Upper lobe of right lung (tissue), 1 donor: ENCODE results near the gene NEO1. TPM values are rescaled to one million over a fixed set of nuclear protein-coding genes. Genes with fewer than 3 reads are reported as not detected.

Experiments used
- ATAC-seq: fragments of 200-7000 bp; cut with Tn5 transposase; one replicate; pipeline ENCODE4 v1.9.1; 2020; ENCODE audit warnings: mild to moderate bottlenecking, moderate library complexity
- DNase-seq: peaks from one replicate; pipeline ENCODE4 v3.0.0-alpha.2; 2020
- H3K27ac ChIP-seq: fragments of 200-600 bp; one replicate; pipeline ENCODE4 v1.8.0; 2022
- H3K27me3 ChIP-seq: fragments of 200-600 bp; one replicate; pipeline ENCODE4 v1.8.0; 2022; ENCODE audit warnings: mild to moderate bottlenecking
- H3K36me3 ChIP-seq: fragments of 200-600 bp; one replicate; pipeline ENCODE4 v1.8.0; 2022
- H3K4me1 ChIP-seq: fragments of 200-600 bp; one replicate; pipeline ENCODE4 v1.8.0; 2022
- H3K4me3 ChIP-seq: fragments of 200-600 bp; one replicate; pipeline ENCODE4 v1.8.0; 2022; ENCODE audit warnings: mild to moderate bottlenecking
- H3K9me3 ChIP-seq: fragments of 200-600 bp; one replicate; pipeline ENCODE4 v1.8.0; 2022
- CTCF ChIP-seq: fragments of 200-600 bp; IDR thresholded peaks from one replicate; pipeline ENCODE4 v1.8.0; 2022; ENCODE audit warnings: antibody characterized with exemption
- intact Hi-C: fragments of 100-400 bp; cut with DNase I; formaldehyde crosslinking; loops from one replicate; pipeline ENCODE4 v1.11.0; 2022
- total RNA-seq: library from RNA; stranded (reverse); fragmentation: NEBNext Ultra II Directional; extraction: Animal tissue kit (Norgen Biotek cat#: 25700); gene quantifications from one replicate; pipeline ENCODE4 v1.2.1, GENCODE V29; 2021
- donor health status: DM: no; HTN: yes; CAD: no; lungs with severe emphysema.

The NEO1 gene
- total RNA-seq, 1 donor from 2014 or later: 44.8 TPM

GRCh38 chr15:73174171-73174570 is 121.9 kb downstream of the NEO1 start:
- intact Hi-C loops: no loop called here
- ATAC-seq: no peak
- H3K4me1 ChIP-seq: no peaks in the 10 kb centered on the region
- no peak overlapping the region for H3K27ac ChIP-seq
- no peaks in the 10 kb centered on the region for H3K27me3 ChIP-seq
- TF ChIP-seq CTCF: no peak
- H3K36me3 ChIP-seq: peaks cover 5% of the 10 kb centered on the region
- no peak for DNase-seq
- no peak overlapping the region for H3K4me3 ChIP-seq
- H3K9me3 ChIP-seq: no peaks in the 10 kb centered on the region

- no peak overlapping the region for H3K4me3 ChIP-seq
- intact Hi-C loops: no loop called here
Observed at GRCh38 chr15:73175382-73175781, 123.1 kb downstream of the NEO1 start.

DNA sequence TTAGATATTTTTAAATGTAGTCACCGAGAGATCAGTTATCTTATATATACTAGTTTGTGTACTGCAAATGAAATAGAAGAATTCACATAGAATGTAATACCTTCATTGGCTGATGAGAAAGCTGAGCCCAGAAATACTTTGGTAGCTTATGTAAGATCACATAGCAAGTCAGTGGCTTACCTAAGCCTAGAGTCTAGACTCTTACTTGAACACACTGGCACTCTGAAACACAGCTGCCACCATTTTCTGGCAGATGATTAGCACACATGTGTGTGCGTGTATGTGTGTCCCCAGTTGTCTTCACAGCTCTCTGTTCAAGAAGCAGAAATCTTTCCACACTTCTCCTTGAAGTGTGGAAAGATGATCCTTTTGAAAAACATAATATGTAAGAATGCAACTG is 124.3 kb downstream of the NEO1 start:
- Histone ChIP-seq H3K9me3 (no peaks in the 10 kb centered on the region), H3K27ac (no peak overlapping the region), H3K4me3 (no peak overlapping the region), H3K27me3 (no peaks in the 10 kb centered on the region), H3K36me3 (peaks cover 5% of the 10 kb centered on the region), H3K4me1 (no peaks in the 10 kb centered on the region)
- DNase-seq (no peak), ATAC-seq (no peak)
- intact Hi-C loops: no loop called here
- TF ChIP-seq CTCF: no peak

More at GRCh38 chr15:73175382-73175781, 123.1 kb downstream of the NEO1 start:
- Histone ChIP-seq H3K27ac (no peak overlapping the region), H3K9me3 (no peaks in the 10 kb centered on the region), H3K4me1 (no peaks in the 10 kb centered on the region), H3K27me3 (no peaks in the 10 kb centered on the region), H3K36me3 (peaks cover 5% of the 10 kb centered on the region)
- no peak for ATAC-seq
- TF ChIP-seq CTCF: no peak
- no peak for DNase-seq

- ATAC-seq (no peak), DNase-seq (no peak)
- H3K4me3 ChIP-seq: no peak overlapping the region
- H3K9me3 ChIP-seq: no peaks in the 10 kb centered on the region
- intact Hi-C loops: no loop called here
- no peak overlapping the region for H3K27ac ChIP-seq
- no peaks in the 10 kb centered on the region for H3K27me3 ChIP-seq
- TF ChIP-seq CTCF: no peak
- no peaks in the 10 kb centered on the region for H3K4me1 ChIP-seq
- no peaks in the 10 kb centered on the region for H3K36me3 ChIP-seq
Observed at GRCh38 chr15:73183071-73183470, 130.8 kb downstream of the NEO1 start.

DNA sequence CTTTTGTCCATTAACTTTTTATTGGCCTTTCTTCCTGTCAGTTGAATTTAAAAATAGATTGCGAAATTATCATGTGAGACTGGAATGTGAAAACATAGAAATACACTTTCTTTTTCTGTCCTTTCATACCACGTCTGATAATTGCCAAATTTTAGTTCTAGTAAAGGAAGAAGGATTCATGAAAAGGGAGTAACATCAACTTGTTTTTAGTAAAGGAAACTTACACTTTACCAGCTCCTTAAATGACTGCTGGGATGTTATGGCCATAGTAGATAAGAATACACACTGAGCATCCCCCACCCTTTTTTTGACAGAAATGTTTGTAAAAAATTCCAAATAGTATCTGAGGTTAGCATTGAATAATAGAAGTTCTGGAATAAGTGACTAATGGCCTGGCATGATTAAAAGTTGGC is 137.9 kb downstream of the NEO1 start:
- no peak overlapping the region for H3K4me3 ChIP-seq

More for the DNA sequence above, 137.9 kb downstream of the NEO1 start:
- Histone ChIP-seq H3K36me3 (no peaks in the 10 kb centered on the region), H3K27ac (no peak overlapping the region), H3K4me1 (no peaks in the 10 kb centered on the region), H3K27me3 (no peaks in the 10 kb centered on the region), H3K9me3 (no peaks in the 10 kb centered on the region)
- intact Hi-C loops: no loop called here
- ATAC-seq: no peak
- no peak for TF ChIP-seq CTCF
- DNase-seq: no peak
